HG03457 (cell line): ENCODE measurements around the gene CDKN2A.
A peak's percentile ranks its signal among the peaks of the same experiment; 100 is the strongest.

Experiments used
- ATAC-seq: cut with Tn5 transposase; IDR thresholded peaks from one replicate; pipeline ENCODE4 v1.9.1; 2021; ENCODE audit warnings: moderate number of reproducible peaks; ENCODE audit not compliant: unreplicated experiment

The CDKN2A gene

GRCh38 chr9:22008384-22008716 is 14.2 kb upstream of the CDKN2A start:
- ATAC-seq: no peak

GRCh38 chr9:22005702-22006606 is 11.8 kb upstream of the CDKN2A start:
- no peak for ATAC-seq

- no peak for ATAC-seq
Measured at GRCh38 chr9:22005021-22005701, 11.0 kb upstream of the CDKN2A start.

- ATAC-seq: no peak
Measured at GRCh38 chr9:22002038-22002437, 7.8 kb upstream of the CDKN2A start.

- no peak for ATAC-seq
Measured at GRCh38 chr9:21998026-21998425, 3.8 kb upstream of the CDKN2A start.

GRCh38 chr9:21997480-21997879 is 3.3 kb upstream of the CDKN2A start:
- no peak for ATAC-seq

GRCh38 chr9:21996858-21997257 is 2.7 kb upstream of the CDKN2A start:
- ATAC-seq: no peak

GRCh38 chr9:21996438-21996837 is 2.2 kb upstream of the CDKN2A start:
- ATAC-seq: no peak

- ATAC-seq: no peak
Measured at GRCh38 chr9:21995666-21996398, 1.6 kb upstream of the CDKN2A start.

- peak; percentile 80 for ATAC-seq
Measured at GRCh38 chr9:21995006-21995665, 944 bp upstream of the CDKN2A start.

GRCh38 chr9:21994556-21995005 is 389 bp upstream of the CDKN2A start, which contains the start of gene CDKN2B-AS1:
Gene CDKN2B-AS1, plus strand, starts transcription at chr9:21994791.
- peak; percentile 36 for ATAC-seq

GRCh38 chr9:21993007-21993406 is 1.2 kb downstream of the CDKN2A start:
- ATAC-seq: no peak

GRCh38 chr9:21991072-21991959 is 2.9 kb downstream of the CDKN2A start:
- ATAC-seq: no peak

- ATAC-seq: no peak
Measured at GRCh38 chr9:21989440-21990189, 4.6 kb downstream of the CDKN2A start.

- ATAC-seq: no peak
Measured at GRCh38 chr9:21988056-21988990, 5.9 kb downstream of the CDKN2A start.

- ATAC-seq: peak; percentile 67
Measured at GRCh38 chr9:21985964-21986667, 8.1 kb downstream of the CDKN2A start.

GRCh38 chr9:21984101-21984500 is 10.1 kb downstream of the CDKN2A start:
- ATAC-seq: no peak

- ATAC-seq: no peak
Measured at GRCh38 chr9:21983561-21983935, 10.6 kb downstream of the CDKN2A start.
